Sigmoid colon (tissue), 7 donors: ENCODE data around the gene ERVK3-1. TPM values are rescaled to one million over a fixed set of nuclear protein-coding genes. Genes with fewer than 3 reads are reported as not detected.

ENCODE experiments used
- DNase-seq: peaks from one replicate; pipeline ENCODE4 v3.0.0-alpha.2; 2019
- H3K27ac ChIP-seq, 4 donors: fragments of 200-600 bp; sonication (generic); one replicate each; pipeline ENCODE4 v1.5.1; 2016 to 2019; ENCODE audit warnings: mild to moderate bottlenecking in 1 of 4
- H3K27me3 ChIP-seq, 3 donors: fragments of 200-600 bp; sonication (generic); one replicate each; pipeline ENCODE4 v1.5.1; 2019; ENCODE audit warnings: mild to moderate bottlenecking in 1 of 3
- H3K36me3 ChIP-seq, 4 donors: fragments of 200-600 bp; sonication (generic); one replicate each; pipeline ENCODE4 v1.5.1; 2016 to 2019
- H3K4me1 ChIP-seq, 4 donors: fragments of 200-600 bp; sonication (generic); one replicate each; pipeline ENCODE4 v1.5.1; 2017 to 2019
- H3K4me3 ChIP-seq, 4 donors: fragments of 200-600 bp; sonication (generic); one replicate each; pipeline ENCODE4 v1.5.1; 2017 to 2019; ENCODE audit warnings: mild to moderate bottlenecking in 2 of 4, moderate library complexity in 1 of 4
- H3K9me3 ChIP-seq, 4 donors: fragments of 200-600 bp in 3 of 4; sonication (generic) in 3 of 4; one replicate each; pipeline versions ENCODE4 v1.5.1 to v1.6.1; 2013 to 2019
- CTCF ChIP-seq, 4 experiments: fragments of 450-650 bp in 3 of 4; fragments of 200-600 bp in 1 of 4; IDR thresholded peaks; one replicate each; pipeline ENCODE4 v1.5.1; 2016 to 2019; ENCODE audit warnings: antibody characterized with exemption in 4 of 4, mild to moderate bottlenecking in 3 of 4, moderate library complexity in 2 of 4
- EP300 ChIP-seq, 4 donors: sonication (generic); formaldehyde crosslinking; IDR thresholded peaks; one replicate each; pipeline ENCODE4 v1.6.1; 2017; ENCODE audit warnings: antibody characterized with exemption in 4 of 4
- POLR2A ChIP-seq, 2 donors: fragments of 450-650 bp; IDR thresholded peaks; one replicate each; pipeline ENCODE4 v1.6.1; 2016; ENCODE audit warnings: antibody characterized with exemption in 2 of 2, mild to moderate bottlenecking in 2 of 2, moderate library complexity in 2 of 2
- POLR2AphosphoS5 ChIP-seq, 4 donors: sonication (generic); formaldehyde crosslinking; IDR thresholded peaks; one replicate each; pipeline ENCODE4 v1.6.1; 2017; ENCODE audit warnings: antibody characterized with exemption in 4 of 4
- WGBS, 2 donors: extraction: QIAGEN DNeasy Blood & Tissue Kit; methylation state at CpG; one replicate each; pipeline ENCODE4 v1.1.7; 2013; 5-methylcytosine and 5-hydroxymethylcytosine counted together
- intact Hi-C: fragments of 100-400 bp; cut with DNase I; formaldehyde crosslinking; loops from one replicate; pipeline ENCODE4 v1.15.1; 2023
- polyA plus RNA-seq, 3 donors: library from polyadenylated mRNA; stranded (reverse); fragments of 200-250 nt; gene quantifications; one replicate each; pipeline ENCODE4 v1.2.3, GENCODE V29; 2013
- total RNA-seq, 4 donors: library from RNA; depleted of rRNA; stranded (reverse); fragments of >200 nt; gene quantifications; one replicate each; pipeline ENCODE4 v1.1.0, GENCODE V29; 2016
- donor health status: healthy with polysubstance abuse.
- donor health status: Bipolar disorder and iron deficiency.
- donor health status: healthy.

ERVK3-1 gene
- total and polyA plus RNA-seq, 7 donors = 23.6 to 49.4 (median 41.7) TPM

- Histone ChIP-seq H3K4me3 (no peak overlapping the region), H3K4me1 (peaks cover 0 to 24% (median 15%) of the 10 kb centered on the region in 4 donors), H3K27ac (no peak overlapping the region), H3K36me3 (no peaks in the 10 kb centered on the region), H3K9me3 (no peaks in the 10 kb centered on the region), H3K27me3 (peaks cover 29 to 71% (median 69%) of the 10 kb centered on the region in 3 donors)
- WGBS, 2 donors = 87 to 88% methylated on average over 10 of the region's 10 CpGs
- peak; percentile 6 for DNase-seq
- intact Hi-C loops = no loop called here
- TF ChIP-seq CTCF (IDR thresholded peaks at IDR 0.05) = no peak
- no peak for TF ChIP-seq POLR2AphosphoS5 (IDR thresholded peaks at IDR 0.05)
- no peak for TF ChIP-seq POLR2A (IDR thresholded peaks at IDR 0.05)
- no peak for TF ChIP-seq EP300 (IDR thresholded peaks at IDR 0.05)
Measured at GRCh38 chr19:58355215-58355796, 50.1 kb downstream of the ERVK3-1 start.

GRCh38 chr19:58355908-58356765 lies 51.0 kb downstream of the ERVK3-1 start:
- Histone ChIP-seq H3K4me1 (peaks cover 0 to 18% (median 10%) of the 10 kb centered on the region in 4 donors), H3K27me3 (peaks cover 23 to 63% (median 61%) of the 10 kb centered on the region in 3 donors), H3K36me3 (no peaks in the 10 kb centered on the region), H3K9me3 (no peaks in the 10 kb centered on the region), H3K27ac (no peak overlapping the region), H3K4me3 (peak overlapping the region in 3 of 4 donors; percentile 16 to 24 (median 20))
- TF ChIP-seq EP300 (IDR thresholded peaks at IDR 0.05) (no peak), CTCF (IDR thresholded peaks at IDR 0.05) (no peak)
- WGBS, 2 donors = 11 to 49% methylated on average over 94 of the region's 94 CpGs
- intact Hi-C loops = no loop called here
- peak; percentile 46 for DNase-seq

- H3K36me3 ChIP-seq = no peaks in the 10 kb centered on the region
- H3K27ac ChIP-seq = no peak overlapping the region
- intact Hi-C loops = no loop called here
- WGBS, 2 donors = 28 to 68% methylated on average over 75 of the region's 75 CpGs
- peak overlapping the region in 3 of 4 donors; percentile 16 to 24 (median 20) for H3K4me3 ChIP-seq
- H3K27me3 ChIP-seq = peaks cover 23 to 55% (median 53%) of the 10 kb centered on the region in 3 donors
- H3K9me3 ChIP-seq = no peaks in the 10 kb centered on the region
- TF ChIP-seq EP300 (IDR thresholded peaks at IDR 0.05) (no peak), POLR2AphosphoS5 (IDR thresholded peaks at IDR 0.05) (no peak), POLR2A (IDR thresholded peaks at IDR 0.05) (no peak)
- DNase-seq = no peak
- peaks cover 0 to 26% (median 13%) of the 10 kb centered on the region in 4 donors for H3K4me1 ChIP-seq
Measured at GRCh38 chr19:58356766-58357480, 51.7 kb downstream of the ERVK3-1 start.

GRCh38 chr19:58357481-58358145 lies 52.4 kb downstream of the ERVK3-1 start:
- Histone ChIP-seq H3K4me3 (no peak overlapping the region), H3K9me3 (no peaks in the 10 kb centered on the region), H3K27me3 (peaks cover 17 to 48% (median 46%) of the 10 kb centered on the region in 3 donors), H3K27ac (no peak overlapping the region), H3K4me1 (peaks cover 0 to 26% (median 13%) of the 10 kb centered on the region in 4 donors), H3K36me3 (no peaks in the 10 kb centered on the region)
- TF ChIP-seq POLR2AphosphoS5 (IDR thresholded peaks at IDR 0.05) (no peak), CTCF (IDR thresholded peaks at IDR 0.05) (no peak), POLR2A (IDR thresholded peaks at IDR 0.05) (no peak), EP300 (IDR thresholded peaks at IDR 0.05) (no peak)
- intact Hi-C loops = no loop called here
- no peak for DNase-seq
- whole genome bisulfite sequencing, 2 donors = 74 to 86% methylated on average over 19 of the region's 19 CpGs
